Spinal cord (tissue), 10 donors: Measurements from ENCODE around the gene TBC1D12. TPM values are rescaled to one million over a fixed set of nuclear protein-coding genes. Genes with fewer than 3 reads are reported as not detected.
A peak's percentile ranks its signal among the peaks of the same experiment; 100 is the strongest.

Source experiments
- DNase-seq, 6 donors: peaks; one replicate each; pipeline versions ENCODE4 v3.0.0 to v3.0.0-alpha.2; 2013 to 2015; ENCODE audit warnings: low spot score in 6 of 6, low read depth in 4 of 6
- H3K27ac ChIP-seq: one replicate; pipeline ENCODE4 v1.5.1; 2013; ENCODE audit warnings: low read depth, low read length, control low read depth
- H3K27me3 ChIP-seq: one replicate; pipeline ENCODE4 v1.6.1; 2013; ENCODE audit warnings: low read length; ENCODE audit not compliant: control insufficient read depth, insufficient read depth
- H3K36me3 ChIP-seq: one replicate; pipeline ENCODE4 v1.6.1; 2013; ENCODE audit warnings: low read length; ENCODE audit not compliant: control insufficient read depth, insufficient read depth
- H3K4me1 ChIP-seq: one replicate; pipeline ENCODE4 v1.6.1; 2013; ENCODE audit warnings: low read length; ENCODE audit not compliant: control insufficient read depth, insufficient read depth
- H3K4me3 ChIP-seq: one replicate; pipeline ENCODE4 v1.5.1; 2013; ENCODE audit warnings: low read depth, low read length, control low read depth
- H3K9me3 ChIP-seq: one replicate; pipeline ENCODE4 v1.6.1; 2013; ENCODE audit warnings: low read length; ENCODE audit not compliant: control insufficient read depth, insufficient read depth
- WGBS: methylation state at CpG from one replicate; pipeline ENCODE4 v1.1.5; 2013; ENCODE audit warnings: missing lambda C conversion rate; ENCODE audit not compliant: insufficient coverage; 5-methylcytosine and 5-hydroxymethylcytosine counted together
- polyA plus RNA-seq, 2 donors: library from polyadenylated mRNA; unstranded; fragments of 120-200 nt; gene quantifications; one replicate each; pipeline ENCODE4 v1.2.1, GENCODE V29; 2013; ENCODE audit not compliant: insufficient read length in 2 of 2
- total RNA-seq, 2 donors: library from RNA; depleted of rRNA in 1 of 2; stranded (reverse); fragments of 120-200 nt in 1 of 2; fragments of >200 nt in 1 of 2; gene quantifications; one replicate each; pipeline versions ENCODE4 v1.2.3 to v1.2.4, GENCODE V29; 2013 to 2014
- donor health status: healthy.

The TBC1D12 gene
- total and polyA plus RNA-seq, 4 donors: 22.5 to 65.6 (median 37.7) TPM

DNA sequence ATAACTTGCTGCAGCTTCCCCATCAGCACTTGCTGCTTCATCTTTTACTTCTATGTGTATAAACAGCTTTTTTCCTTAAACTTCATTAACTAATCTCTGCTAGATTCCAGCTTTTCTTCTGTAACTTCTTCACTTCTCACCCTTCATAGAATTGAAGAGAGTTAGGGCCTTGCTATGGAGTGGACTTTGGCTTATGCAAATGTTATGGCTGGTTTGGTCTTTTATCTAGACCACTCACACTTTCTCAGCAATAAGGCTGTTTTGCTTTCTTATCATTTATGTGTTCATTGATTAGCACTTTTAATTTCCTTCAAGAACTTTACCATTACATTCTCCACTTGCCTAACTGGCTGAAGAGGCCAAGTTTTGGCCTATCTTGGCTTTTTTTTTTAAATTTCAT, 79.1 kb downstream of the TBC1D12 start:
- no peak for DNase-seq

DNA sequence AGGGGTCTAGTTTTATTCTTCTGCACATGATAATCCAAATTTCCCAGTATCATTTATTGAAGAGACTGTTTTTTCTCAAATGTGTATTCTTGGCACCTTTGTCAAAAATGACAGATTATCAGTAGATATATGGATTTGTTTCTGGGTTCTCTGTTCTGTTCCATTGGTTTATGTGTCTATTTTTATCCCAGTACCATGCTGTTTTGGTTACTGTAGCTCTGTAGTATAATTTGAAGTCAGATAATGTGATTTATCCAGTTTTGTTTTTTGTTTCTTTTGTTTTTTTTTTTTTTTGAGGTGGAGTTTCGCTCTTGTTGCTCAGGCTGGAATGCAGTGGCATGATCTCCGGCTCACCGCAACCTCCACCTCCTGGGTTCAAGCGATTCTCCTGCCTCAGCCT, 81.6 kb downstream of the TBC1D12 start:
- H3K27me3 ChIP-seq: no peaks in the 10 kb centered on the region
- no peak overlapping the region for H3K4me3 ChIP-seq
- H3K27ac ChIP-seq: no peak overlapping the region
- 100% methylated on average over 1 of the region's 4 CpGs for WGBS
- peaks cover 2% of the 10 kb centered on the region for H3K9me3 ChIP-seq
- H3K4me1 ChIP-seq: peaks cover 6% of the 10 kb centered on the region
- H3K36me3 ChIP-seq: no peaks in the 10 kb centered on the region
- DNase-seq: no peak

More for the DNA sequence above, 79.1 kb downstream of the TBC1D12 start:
- Histone ChIP-seq H3K4me1 (no peaks in the 10 kb centered on the region), H3K4me3 (no peak overlapping the region), H3K36me3 (no peaks in the 10 kb centered on the region), H3K27me3 (no peaks in the 10 kb centered on the region), H3K27ac (no peak overlapping the region), H3K9me3 (peaks cover 2% of the 10 kb centered on the region)

DNA sequence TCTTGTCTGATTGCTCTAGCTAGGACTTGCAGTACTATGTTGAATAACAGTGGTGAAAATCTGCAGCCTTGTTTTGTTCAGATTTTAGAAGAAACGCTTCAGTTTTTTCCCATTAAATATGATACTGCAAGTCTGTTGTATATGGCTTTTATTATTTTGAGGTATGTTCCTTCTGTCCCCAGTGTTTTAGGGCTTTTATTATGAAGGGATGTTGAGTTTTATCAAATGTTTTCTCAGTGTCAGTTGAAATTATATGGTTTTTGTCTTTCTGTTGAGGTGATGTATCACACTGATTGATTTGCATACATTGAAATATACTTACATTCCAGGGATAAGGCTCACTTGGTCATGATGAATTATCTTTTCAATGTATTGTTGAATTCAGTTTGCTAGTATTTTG, 82.8 kb downstream of the TBC1D12 start:
- DNase-seq: no peak
- WGBS: no CpG with 5 or more reads among the region's 1 CpG
- Histone ChIP-seq H3K27ac (no peak overlapping the region), H3K4me1 (peaks cover 7% of the 10 kb centered on the region), H3K4me3 (no peak overlapping the region), H3K9me3 (peaks cover 2% of the 10 kb centered on the region), H3K27me3 (no peaks in the 10 kb centered on the region), H3K36me3 (no peaks in the 10 kb centered on the region)

DNA sequence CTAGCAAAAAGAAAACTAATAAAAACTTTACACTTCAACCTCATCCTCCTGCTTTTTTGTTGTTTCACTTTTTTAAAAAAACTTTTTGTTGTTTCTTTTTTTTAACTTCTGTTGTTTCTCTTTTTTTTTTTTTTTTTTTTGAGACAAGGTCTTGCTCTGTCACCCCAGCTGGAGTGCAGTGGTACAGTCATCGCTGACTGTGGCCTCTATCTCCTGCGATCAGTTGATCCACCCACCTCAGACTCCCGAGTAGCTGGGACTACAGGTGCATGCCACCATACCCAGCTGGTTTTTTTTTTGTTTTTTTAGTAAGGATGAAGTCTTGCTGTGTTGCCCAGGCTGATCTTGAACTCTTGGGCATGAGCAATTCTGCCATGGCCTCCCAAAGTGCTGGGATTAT, 85.2 kb downstream of the TBC1D12 start:
- Histone ChIP-seq H3K27ac (no peak overlapping the region), H3K9me3 (peaks cover 2% of the 10 kb centered on the region), H3K36me3 (no peaks in the 10 kb centered on the region), H3K4me3 (no peak overlapping the region), H3K4me1 (peaks cover 7% of the 10 kb centered on the region), H3K27me3 (no peaks in the 10 kb centered on the region)
- DNase-seq: no peak
- 100% methylated on average over 3 of the region's 3 CpGs for WGBS

DNA sequence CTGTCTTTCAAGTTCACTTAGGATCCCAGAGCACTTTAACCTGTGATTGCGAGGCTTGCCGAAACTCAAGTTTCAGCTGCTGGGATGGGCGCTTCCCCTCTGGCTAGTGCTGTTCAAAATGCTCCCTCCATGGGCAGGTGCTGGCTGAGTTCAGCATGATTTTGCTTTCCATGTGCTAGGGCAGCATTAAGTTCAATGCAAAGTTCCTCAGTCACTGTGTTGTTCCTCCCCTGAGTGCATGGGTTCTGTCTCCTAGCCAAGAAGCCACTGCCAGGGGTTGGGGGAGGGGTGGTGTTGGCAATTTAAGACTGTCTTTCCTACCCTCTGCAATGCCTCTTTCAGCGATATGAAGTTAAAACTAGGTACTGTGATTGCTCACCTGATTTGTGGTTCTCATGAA, 86.8 kb downstream of the TBC1D12 start:
- DNase-seq: peak in 1 of 6 donors; percentile 2
- Histone ChIP-seq H3K4me3 (no peak overlapping the region), H3K27ac (no peak overlapping the region), H3K27me3 (no peaks in the 10 kb centered on the region), H3K9me3 (no peaks in the 10 kb centered on the region), H3K4me1 (peaks cover 7% of the 10 kb centered on the region), H3K36me3 (no peaks in the 10 kb centered on the region)
- 98% methylated on average over 3 of the region's 4 CpGs for WGBS

DNA sequence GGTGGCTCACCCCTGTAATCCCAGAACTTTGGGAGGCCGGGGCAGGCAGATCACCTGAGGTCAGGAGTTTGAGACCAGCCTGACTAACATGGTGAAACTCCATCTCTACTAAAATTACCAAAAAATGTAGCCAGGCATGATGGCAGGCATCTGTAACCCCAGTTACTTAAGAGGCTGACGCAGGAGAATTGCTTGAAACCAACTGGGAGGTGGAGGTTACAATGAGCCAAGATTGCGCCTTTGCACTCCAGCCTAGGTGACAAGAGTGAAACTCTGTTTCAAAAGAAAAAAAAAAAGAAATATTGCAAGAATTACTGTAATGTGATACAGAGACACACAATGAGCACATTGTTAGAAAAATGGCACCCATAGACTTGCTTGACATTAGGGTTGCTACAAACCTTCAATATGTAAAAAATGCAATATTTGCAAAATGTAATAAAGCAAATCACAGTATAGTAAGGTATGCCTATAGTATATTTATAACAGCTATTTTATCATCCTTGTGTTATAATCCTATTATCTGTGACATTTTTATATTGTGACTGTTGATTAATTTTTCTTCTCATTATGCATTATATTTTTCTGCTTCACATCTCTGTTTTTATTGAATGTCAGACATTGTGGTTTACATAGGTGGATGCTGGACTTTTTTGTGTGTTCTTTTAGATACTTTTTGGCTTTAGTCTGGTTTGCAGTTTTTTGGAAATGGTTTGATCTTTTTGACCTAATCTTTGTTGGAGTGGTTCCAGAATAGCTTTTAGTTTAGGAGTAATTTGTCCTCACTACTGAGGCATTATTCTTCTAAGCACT, 87.8 kb downstream of the TBC1D12 start:
- H3K4me1 ChIP-seq: peaks cover 7% of the 10 kb centered on the region
- H3K36me3 ChIP-seq: peaks cover 2% of the 10 kb centered on the region
- no peak overlapping the region for H3K4me3 ChIP-seq
- 70% methylated on average over 2 of the region's 3 CpGs for WGBS
- H3K9me3 ChIP-seq: no peaks in the 10 kb centered on the region
- DNase-seq: peak in 1 of 6 donors; percentile 18
- no peak overlapping the region for H3K27ac ChIP-seq
- no peaks in the 10 kb centered on the region for H3K27me3 ChIP-seq

DNA sequence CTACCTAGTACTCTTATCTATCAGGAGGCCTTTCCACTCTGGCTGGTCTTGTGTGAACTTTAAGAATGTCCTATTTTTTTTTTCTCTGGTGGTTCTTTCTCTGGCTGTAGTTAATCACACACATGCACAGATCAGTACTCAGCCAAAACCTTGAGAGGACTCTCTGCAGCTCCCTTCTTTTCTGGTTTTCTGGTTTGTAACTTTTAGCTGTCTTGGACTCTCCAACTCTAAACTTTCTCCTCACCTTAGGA, 88.4 kb downstream of the TBC1D12 start:
- Histone ChIP-seq H3K4me3 (no peak overlapping the region), H3K27me3 (no peaks in the 10 kb centered on the region), H3K9me3 (no peaks in the 10 kb centered on the region), H3K4me1 (peaks cover 7% of the 10 kb centered on the region), H3K27ac (no peak overlapping the region), H3K36me3 (peaks cover 2% of the 10 kb centered on the region)
- no peak for DNase-seq

DNA sequence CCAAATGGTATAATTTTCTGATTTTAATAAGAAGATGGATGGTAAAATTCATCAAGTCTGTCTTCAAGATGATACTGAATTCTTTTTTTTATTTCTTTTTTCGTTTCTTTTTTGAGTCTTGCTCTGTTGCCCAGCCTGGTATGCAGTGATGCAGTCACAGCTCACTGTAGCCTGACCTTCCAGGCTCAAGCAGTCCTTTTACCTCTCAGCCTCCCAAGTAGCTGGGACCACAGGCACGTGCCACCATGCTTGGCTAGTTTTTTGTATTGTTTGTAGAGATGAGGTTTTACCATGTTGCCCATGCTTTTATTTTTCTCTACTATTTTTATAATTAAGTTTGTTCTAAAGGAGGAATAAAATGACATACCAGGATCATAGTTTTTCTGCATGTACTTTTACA, 91.1 kb downstream of the TBC1D12 start:
- Histone ChIP-seq H3K27ac (no peak overlapping the region), H3K4me1 (peaks cover 7% of the 10 kb centered on the region), H3K27me3 (no peaks in the 10 kb centered on the region), H3K9me3 (no peaks in the 10 kb centered on the region), H3K4me3 (no peak overlapping the region), H3K36me3 (peaks cover 2% of the 10 kb centered on the region)
- 83% methylated on average over 1 of the region's 2 CpGs for WGBS
- no peak for DNase-seq

DNA sequence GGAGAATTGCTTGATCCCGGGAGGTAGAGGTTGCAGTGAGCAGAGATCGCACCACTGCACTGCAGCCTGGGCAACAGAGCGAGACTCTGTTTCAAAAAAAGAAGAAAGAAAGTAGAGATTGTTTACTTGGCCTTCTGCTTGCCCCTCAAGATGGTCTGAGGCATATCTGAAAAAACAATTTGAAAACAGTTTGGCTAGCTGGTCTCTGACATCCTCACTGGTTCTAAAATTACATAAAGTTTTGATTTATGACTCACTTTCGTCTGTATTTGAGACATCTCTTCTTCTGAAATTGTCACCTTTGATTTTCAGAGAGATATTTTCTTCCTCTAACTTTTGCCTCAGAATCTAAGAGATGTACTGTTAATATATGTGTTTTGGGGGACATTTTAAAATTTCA, 93.7 kb downstream of the TBC1D12 start:
- 100% methylated on average over 2 of the region's 4 CpGs for WGBS

DNA sequence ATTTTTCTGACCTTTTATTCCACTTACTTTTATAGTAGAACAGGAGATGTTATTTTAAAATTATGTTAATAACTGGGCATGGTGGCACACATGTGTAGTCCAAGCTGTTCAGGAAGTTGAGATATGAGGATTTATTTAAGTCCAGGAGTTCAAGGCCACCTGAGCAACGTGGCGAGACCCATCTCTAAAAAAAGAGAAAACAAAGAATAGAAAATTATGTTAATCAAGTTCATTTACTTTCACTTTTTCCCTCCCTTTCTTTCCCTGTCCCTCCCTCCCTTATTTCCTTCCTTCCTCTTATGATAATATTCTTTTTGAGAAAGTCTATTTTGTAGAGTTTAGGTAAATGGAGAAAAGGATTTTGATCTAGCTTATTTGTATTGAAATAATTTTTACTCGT, 94.3 kb downstream of the TBC1D12 start:
- Histone ChIP-seq H3K4me3 (no peak overlapping the region), H3K36me3 (peaks cover 5% of the 10 kb centered on the region), H3K9me3 (no peaks in the 10 kb centered on the region), H3K27ac (no peak overlapping the region), H3K27me3 (no peaks in the 10 kb centered on the region), H3K4me1 (no peaks in the 10 kb centered on the region)
- WGBS: no CpG with 5 or more reads among the region's 3 CpGs
- no peak for DNase-seq

More for the DNA sequence above, 93.7 kb downstream of the TBC1D12 start:
- H3K27ac ChIP-seq: no peak overlapping the region
- H3K9me3 ChIP-seq: no peaks in the 10 kb centered on the region
- H3K4me3 ChIP-seq: no peak overlapping the region
- no peaks in the 10 kb centered on the region for H3K4me1 ChIP-seq
- H3K36me3 ChIP-seq: peaks cover 2% of the 10 kb centered on the region
- no peak for DNase-seq
- H3K27me3 ChIP-seq: no peaks in the 10 kb centered on the region
